GM12872 (cell line): ENCODE measurements around the gene ELAVL1.

Source experiments
- TF ChIP-seq, protein P1 (sequence below): IDR thresholded peaks from 3 replicates; pipeline ENCODE4 v1.5.1; 2011; ENCODE audit warnings: low read depth, mild to moderate bottlenecking, low read length, moderate library complexity; ENCODE audit not compliant: insufficient read depth

Gene ELAVL1

DNA sequence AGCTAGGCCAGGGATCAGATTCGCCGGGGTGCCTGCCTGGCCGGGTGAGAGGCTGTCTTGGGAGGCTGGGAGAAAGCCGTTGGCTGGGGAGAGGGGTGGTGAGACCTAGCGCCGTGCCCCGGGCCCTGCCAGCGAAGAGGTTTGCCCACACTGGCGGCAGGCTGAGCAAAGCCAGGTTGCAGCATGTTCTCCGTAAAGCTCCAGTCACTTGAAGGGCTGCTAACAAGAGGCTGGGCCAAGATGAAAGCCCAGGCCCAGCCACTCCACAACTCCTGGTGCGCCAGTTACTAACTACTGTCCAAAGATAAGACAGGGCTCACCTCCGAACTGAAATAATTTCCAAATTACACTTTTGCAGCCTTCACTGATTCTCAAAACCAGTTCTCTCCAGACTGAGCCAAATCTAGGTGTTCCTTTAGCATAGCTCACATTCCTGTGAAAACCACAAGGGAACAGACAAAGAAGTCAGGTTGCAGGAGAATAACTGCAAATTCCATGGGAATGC, 16.3 kb downstream of the ELAVL1 start:
- TF ChIP-seq, protein P1, sequence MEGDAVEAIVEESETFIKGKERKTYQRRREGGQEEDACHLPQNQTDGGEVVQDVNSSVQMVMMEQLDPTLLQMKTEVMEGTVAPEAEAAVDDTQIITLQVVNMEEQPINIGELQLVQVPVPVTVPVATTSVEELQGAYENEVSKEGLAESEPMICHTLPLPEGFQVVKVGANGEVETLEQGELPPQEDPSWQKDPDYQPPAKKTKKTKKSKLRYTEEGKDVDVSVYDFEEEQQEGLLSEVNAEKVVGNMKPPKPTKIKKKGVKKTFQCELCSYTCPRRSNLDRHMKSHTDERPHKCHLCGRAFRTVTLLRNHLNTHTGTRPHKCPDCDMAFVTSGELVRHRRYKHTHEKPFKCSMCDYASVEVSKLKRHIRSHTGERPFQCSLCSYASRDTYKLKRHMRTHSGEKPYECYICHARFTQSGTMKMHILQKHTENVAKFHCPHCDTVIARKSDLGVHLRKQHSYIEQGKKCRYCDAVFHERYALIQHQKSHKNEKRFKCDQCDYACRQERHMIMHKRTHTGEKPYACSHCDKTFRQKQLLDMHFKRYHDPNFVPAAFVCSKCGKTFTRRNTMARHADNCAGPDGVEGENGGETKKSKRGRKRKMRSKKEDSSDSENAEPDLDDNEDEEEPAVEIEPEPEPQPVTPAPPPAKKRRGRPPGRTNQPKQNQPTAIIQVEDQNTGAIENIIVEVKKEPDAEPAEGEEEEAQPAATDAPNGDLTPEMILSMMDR = no peak

DNA sequence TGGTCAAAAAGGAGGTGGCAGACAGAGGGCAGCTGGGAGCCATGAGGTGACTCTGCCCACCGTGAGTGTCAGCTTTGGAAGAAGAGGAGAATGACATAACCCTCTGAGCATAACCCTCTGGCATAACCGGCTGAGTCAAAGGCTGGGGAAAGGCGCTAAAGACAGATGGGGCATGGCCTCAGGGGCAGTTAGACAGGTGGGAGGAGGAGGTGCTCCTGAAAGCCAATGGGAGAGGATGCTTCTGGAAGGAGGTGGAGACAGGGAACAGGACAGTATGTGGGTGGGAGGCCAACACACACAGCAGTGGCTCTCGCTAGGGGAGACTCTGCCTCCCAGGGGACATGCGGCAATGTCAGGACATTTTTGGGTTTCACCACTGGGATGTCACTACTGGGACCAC, 17.1 kb downstream of the ELAVL1 start:
- TF ChIP-seq, protein P1 = no peak

DNA sequence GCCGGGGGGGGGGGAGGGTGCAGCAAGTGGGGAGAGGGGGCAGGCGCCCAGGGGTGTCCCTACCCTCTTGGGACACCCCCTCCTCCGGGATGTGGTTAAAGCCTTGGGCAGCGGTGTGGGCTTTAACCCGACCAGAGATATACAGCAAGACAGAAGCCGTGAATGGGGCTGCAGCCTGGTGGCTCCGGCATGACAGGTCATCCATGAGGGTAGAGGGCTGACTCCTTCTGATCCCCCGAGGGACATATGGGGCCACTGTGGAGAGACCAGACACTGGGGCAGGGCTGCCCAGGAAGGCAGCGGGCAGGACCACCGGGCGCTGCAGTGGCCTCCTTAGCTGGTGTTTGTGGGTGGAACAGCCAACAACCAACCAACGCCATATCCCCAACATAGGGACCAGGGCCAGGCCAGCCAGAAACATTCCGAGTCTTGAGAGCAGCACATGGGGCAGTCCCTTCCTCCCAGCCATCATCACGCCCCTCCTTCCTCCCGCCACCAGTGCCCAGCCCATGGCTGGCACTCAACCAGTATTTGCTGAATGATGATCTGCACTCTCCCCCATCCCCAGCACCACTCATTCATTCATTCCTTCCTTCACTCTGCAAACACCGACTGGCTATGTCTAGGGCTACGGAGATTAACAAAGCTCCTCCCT, 18.2 kb downstream of the ELAVL1 start:
- TF ChIP-seq, protein P1 = no peak

DNA sequence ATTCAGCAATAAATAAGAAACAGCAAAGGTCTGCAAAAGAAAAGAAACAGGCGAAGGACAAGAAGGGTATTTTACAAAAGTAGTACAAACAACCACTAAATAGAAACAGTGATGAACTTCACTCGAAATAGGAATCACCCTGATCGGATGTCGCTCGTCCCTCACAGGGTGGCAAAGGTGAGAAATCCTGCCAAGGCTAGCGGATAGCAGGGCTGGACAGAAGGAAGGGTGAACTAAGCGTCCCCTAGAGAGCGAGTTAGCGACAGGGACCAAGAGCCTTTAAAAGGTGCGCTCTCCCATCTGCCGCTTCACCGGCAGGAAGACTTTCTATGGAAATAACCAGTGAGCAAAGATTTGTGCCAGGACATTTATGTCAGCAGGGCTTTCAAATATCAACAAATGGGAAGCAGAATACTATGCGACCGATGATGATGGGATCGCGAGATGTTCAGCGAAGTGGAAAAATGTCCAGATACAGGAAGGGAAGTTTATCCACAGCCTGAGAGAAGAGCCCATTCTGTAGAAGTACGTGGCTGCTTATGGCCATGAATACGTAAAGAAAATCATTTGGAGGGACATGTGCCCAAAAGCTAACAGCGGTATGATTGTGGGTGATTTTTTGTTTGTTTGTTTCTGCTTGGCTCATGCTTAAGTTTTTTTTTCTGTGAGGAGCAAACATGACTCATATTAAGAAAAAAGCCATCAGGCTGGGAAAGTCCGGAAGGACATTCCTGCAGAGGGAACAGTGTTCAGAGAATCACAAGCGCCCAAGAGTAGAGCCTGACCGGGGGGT, 18.9 kb downstream of the ELAVL1 start:
- TF ChIP-seq, protein P1 = no peak

DNA sequence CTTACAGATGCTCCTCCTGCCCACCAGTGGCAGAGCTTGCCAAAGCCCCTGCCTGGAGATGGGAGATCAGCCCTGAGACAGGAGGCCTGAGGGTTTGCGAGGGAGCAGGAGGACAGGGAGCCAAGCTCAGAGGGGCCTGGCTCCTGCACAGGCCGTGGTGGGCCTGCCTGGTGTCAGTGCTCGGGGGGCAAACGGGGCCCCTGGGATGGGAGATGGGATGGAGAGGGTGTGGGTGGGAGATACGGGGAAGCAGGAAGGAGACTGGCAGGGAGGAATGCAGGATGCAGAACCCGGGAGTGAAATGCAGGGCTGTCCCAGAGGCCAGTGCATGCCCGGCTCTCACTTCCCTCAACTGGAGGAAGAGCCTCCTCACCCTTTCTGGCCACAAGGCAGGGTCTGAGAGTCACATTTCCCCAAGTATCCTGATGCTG, 19.9 kb downstream of the ELAVL1 start:
- TF ChIP-seq, protein P1 = no peak

DNA sequence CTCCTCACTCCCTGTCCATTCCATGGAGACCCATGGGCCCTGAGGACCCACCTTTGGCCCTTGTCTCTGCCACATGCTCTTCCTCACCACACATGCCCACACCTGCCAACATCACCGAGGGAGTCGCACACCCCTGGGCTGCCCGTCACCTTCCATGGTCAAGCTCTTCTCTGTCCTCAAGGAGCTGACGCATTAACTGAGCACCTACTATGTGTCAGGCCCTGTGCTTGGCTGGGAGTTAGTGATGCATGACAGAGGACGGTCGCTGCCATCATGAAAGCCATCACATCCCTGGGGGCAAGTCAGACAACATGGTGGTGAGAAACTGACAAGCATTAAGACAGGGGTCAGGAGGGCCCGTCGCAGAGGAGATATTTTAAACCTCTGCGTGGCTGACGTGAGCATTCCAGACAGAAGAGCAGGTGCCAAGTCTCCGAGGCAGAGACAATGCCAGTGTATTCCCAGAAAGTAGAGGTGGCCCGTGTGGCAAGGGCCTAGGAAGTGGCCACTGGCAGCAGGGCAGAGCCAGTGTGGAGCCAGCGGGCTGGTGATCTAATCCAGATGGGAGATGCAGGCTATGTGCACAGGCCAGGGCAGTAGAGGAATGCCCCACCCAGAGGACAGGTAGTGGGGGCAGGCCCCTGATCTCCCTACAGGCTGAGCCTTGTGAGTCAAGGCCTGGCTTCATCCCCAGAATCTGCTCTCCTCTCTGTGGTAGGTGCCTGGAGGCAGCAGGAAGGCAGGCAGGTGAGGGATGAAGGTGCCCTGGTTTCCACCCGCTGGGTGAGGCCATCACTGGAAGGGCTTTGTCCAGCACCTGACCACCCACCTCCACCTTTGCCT, 21.2 kb downstream of the ELAVL1 start:
- TF ChIP-seq, protein P1 = no peak
